NCI-H2196 treated with DMSO at 0.1 percent for 48 hours (cell line): ENCODE results near the gene NXT1.
A peak's percentile ranks its signal among the peaks of the same experiment; 100 is the strongest.

Source experiments
- DNase-seq: peaks from one replicate; lab custom pipeline; 2025; ENCODE audit not compliant: unreplicated experiment; lab: John Stamatoyannopoulos, UW

The NXT1 gene

DNA sequence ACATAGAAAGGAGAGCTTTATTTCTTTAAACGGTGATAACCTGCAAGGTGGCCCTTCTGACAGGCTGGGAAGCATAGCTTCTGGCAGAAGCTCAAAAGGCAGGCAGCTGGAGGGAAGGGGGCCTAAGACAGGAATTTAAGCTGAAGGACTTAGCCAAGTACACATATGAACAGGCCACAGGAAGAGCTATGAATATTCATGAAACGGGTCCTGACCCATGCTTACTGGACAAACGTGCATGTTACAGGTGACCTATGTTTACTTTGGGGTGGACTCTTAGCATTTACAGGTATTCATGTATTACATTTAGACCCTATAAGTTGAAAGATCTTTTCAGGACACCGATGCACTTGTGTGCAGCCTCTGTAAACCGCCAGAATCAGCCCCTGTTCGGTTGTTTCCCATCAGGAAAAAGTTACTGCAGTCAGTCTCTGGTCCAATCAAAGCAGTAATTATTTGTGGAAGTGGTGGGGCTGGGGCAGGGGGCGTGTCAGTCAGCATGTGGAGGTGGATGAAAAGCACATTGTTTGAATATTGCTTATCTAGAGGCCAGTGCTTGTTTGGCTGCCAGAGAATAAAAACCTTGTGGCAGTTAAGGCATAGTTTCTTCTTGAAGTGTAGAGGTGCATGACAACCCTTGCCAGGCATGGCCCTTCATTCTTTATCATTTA, 8.5 kb downstream of the NXT1 start:
- DNase-seq, result no peak

- no peak for DNase-seq
Observed at GRCh38 chr20:23360531-23360930, 9.9 kb downstream of the NXT1 start.

GRCh38 chr20:23361119-23361475, 10.5 kb downstream of the NXT1 start:
- DNase-seq, result no peak

DNA sequence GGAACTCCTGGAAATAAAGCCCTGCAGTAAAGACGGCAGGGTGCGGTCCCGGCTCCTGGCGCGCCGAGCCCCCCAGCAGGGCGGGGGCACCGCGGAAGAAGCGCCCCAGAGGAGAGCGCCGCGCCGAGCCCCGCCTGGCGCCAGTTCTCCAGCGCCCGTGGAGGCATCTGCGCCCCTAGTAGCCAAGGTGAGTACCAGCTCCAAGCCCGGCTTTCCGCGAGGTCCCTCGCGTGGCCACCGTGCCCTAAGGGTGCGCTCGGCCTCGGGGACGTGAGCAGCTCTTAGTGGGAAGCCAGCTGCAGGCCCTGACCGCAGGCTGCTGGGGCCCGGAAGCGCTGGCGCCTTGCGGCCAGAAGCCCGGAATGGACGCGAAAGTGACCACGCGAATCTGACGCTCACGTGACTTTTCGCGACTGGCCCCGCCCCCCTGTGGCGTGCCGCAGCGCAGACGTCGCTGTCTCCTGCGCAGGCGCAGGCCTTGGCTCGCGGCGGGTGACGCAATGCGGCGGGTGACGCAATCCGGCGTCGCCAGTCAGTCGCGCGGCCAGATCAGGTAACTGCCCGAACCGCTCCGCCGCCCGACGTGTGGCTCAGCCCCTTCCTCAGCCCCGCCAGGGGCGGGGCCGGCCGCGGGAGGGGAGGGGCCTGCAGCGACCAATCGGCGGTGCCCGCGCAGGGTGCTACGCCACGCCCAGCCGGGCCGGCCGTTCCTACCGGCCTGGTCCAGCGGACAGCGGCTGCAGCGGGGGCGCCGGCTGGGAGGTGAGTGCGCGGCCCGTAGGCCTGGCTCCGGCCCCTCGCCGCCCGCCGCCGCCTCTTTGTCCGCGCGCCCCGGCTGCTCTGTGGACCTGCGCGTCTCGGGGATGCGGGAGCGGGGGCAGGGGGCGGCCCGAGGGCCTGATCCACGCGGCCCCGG, 11.1 kb downstream of the NXT1 start, which contains the start of gene GZF1:
TSS of gene GZF1 (plus strand) at position 707 of the 916 bp plus-strand sequence. CDS start 2,202 bp downstream, outside the sequence.
- DNase-seq, result peak; percentile 92

DNA sequence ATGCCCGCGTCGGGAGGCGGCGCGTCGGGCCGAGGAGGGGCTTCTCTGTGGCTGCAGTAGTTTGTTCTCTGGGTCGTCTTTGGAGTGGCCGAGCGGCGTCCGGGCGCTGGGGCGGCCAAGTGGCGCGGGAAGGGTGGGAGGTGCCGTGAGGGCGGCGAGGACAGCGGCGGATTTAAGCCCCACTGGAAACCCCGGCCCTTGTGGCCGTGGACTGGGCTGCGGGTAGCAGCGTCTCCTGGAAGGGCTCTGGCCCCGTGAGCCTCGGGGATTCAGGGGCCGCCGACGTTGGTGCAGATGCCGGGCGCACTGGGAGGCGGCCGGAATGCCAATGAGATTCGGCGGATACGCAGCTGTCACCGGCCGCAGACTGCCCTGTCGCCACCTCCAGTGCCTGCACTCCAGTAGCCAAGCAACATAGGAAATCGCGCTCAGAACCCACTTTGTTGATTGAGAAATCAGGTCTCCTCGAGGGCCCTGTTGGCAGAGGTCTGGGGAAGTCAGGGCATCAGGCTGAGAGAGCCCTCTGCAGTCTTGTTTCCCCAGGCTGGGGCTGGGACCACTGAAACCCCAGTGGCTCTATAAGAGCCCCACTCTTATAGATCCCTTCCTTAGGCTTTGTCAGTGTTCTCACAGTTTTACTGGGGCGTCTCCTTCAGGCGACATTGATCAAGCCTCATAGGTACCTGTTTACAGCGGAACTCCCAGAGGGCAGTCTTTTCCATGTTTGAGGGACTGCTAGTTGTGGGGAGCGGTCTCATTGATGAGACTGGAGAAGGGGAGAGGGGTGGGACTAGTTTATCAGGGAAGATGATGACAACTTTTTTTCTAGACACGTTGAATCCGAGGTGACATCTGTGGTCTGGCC, 12.0 kb downstream of the NXT1 start:
- DNase-seq, result no peak

GRCh38 chr20:23363257-23363649, 12.7 kb downstream of the NXT1 start:
- DNase-seq, result no peak

DNA sequence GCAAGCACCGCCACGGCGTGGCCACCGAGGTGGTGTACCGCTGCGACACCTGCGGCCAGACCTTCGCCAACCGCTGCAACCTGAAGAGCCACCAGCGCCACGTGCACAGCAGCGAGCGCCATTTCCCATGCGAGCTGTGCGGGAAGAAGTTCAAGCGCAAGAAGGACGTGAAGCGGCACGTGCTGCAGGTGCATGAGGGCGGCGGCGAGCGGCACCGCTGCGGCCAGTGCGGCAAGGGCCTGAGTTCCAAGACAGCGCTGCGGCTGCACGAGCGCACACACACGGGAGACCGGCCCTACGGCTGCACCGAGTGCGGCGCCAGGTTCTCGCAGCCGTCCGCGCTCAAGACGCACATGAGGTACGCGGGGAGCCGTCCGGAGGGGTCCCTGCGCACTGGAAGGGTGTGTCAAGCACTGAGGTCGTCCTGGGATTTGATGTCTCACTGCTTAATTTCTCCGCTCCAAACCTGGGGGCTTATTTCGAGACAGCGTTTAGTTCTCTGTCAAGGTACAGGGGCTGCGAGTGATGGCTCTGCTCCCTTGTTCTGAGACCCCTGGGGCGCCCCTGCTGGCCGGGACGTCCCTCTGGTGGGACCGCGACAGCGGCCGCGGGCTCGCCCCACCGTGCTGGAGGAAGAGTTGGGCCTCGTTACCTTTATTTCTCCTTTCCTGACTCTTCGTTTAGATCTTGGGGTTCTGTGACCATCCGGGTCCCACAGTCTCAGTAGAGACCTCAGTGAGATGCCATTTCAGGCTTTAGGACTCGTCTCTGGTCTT, 15.0 kb downstream of the NXT1 start:
- no peak for DNase-seq

DNA sequence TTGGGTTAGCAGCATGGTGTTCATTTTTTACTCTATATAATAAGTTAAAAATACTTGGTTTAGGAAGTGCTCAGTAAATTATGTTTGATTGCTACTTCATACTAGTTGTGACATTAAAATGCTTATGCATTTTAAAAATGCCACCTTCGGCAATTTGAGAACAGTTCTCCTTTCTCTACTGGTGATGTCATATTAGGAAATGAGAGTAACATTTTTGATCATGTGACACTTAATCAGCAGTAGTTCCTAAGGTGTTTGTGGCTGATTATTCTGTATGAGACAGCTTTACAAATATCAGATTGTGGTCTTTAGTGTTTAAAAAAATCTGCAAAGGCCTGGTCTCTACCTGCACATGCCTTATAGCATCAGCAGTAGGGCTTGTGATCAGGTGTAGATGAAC, 15.8 kb downstream of the NXT1 start:
- DNase-seq, result no peak

- no peak for DNase-seq
Observed at GRCh38 chr20:23367770-23368169, 17.2 kb downstream of the NXT1 start.

- no peak for DNase-seq
Observed at GRCh38 chr20:23368316-23369071, 17.9 kb downstream of the NXT1 start.

DNA sequence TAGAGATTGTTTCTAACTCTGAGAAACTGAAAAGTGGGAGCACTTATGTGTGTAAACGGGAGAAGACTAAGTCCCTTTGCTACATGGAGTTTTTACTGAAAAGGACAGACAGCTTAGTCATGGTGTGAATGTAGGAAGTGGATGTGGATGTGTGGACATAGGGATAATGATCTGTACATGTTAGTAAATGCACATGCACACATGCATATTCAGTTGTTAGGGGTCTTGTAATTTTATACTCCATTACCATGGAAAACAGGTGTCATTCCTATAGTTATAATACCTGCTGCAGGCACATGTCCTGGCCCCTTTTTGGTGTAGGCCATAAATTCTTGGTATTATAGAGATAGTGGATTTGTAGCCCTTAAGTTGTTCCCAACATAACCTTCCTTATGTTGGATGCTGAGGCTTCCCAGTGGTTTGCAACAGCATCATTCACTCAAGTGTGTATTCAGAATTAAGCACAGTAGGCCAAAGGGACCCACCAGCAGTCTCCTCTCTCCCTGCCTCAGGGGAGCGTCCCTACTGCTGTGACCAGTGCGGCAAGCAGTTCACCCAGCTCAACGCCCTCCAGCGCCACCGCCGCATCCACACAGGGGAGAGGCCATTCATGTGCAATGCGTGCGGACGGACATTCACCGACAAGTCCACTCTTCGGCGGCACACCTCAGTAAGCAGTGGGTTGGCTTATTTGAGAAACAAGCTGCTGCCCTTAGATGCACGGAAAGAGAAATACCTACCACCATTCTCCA, 18.7 kb downstream of the NXT1 start:
- no peak for DNase-seq

- no peak for DNase-seq
Observed at GRCh38 chr20:23370274-23370673, 19.7 kb downstream of the NXT1 start.

DNA sequence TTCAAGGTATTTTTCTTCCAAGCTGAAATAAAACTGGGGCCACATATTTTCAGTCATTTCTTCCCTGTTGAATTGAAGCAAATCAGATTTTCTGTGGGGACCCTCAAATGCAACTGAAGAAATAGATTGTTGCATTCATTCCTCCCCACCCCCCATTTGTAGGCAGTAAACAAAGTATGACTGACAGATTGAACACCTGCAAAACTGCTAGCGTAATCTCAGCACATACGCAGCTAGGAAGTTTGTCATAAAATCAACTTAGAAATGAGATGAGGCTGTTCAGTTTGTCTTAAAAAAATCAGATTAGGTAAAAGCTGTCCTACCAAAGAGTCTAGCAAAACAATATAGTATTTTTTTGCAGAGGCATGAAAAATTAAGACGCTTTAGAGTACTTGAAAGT, 20.3 kb downstream of the NXT1 start:
- no peak for DNase-seq

GRCh38 chr20:23371496-23371895, 20.9 kb downstream of the NXT1 start:
- no peak for DNase-seq

DNA sequence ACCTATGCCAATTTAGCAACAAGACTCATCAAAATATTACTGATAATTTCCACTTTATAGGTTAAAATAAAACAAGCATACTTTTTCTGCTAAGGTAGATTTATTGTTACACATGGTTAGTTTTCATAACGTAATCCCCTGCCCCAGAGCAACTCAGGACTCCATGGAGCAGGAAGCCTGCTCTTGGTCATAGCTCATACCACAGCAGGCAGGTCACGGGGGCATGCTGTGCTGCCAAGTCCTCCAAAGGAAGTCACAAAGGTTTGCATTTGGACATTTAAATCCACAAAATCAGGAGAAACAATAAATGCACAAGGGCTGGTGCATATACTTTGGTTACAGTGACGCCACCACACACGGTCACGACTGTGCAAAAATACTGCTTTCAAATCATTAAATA, 23.9 kb downstream of the NXT1 start:
- DNase-seq, result no peak

GRCh38 chr20:23375827-23376226, 25.2 kb downstream of the NXT1 start:
- no peak for DNase-seq

GRCh38 chr20:23379772-23380171, 29.2 kb downstream of the NXT1 start:
- no peak for DNase-seq

DNA sequence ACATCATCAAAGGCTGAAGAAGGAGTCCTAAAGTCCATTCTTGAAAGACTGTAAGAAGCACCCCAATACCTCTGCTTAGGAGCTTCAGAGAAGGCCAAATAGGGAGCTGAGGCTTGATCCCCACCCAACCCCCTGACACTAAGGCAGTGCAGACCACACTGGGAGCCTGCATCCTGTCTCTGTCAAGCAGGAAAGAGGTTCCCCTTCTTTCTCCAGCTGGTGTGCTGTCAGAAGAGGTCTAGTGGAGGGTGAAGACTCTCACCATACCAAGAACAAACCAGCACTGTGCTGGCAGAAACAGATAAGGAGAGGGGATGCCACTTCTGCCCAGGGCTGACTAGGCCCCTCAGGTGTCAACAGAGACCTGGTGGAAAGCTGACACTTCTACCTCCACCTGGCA, 31.3 kb downstream of the NXT1 start:
- DNase-seq, result no peak
